GM12892 (cell line): ENCODE measurements around the gene SNRNP35.

Experiments
- POLR2A ChIP-seq: IDR thresholded peaks from 2 replicates; pipeline ENCODE4 v1.6.1; 2011; ENCODE audit warnings: low read depth, low read length, control low read depth
- POLR2AphosphoS5 ChIP-seq: IDR thresholded peaks from 2 replicates; pipeline ENCODE4 v1.6.1; 2011; ENCODE audit warnings: low read depth, low read length, control low read depth

DNA sequence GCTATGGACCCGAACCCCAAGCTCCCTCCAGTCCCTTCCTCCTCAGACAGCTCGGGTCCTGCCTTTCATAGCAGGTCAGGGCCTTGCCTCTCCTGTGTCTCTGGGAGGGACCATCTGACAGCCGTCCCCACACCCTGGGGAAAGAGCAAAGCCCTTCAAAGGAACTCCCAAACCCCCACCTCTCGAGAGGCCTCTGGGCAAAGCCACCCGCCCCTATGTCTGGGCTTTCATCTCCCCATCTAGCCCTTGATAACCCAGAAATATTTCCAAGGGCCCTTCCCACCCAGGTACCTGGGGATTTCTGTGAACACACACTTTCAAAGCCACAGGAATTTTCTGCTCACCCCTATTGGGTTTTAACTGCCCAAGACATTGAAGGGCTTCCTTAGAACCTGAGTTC lies 32.1 kb downstream of the SNRNP35 start:
- TF ChIP-seq POLR2A (no peak), POLR2AphosphoS5 (no peak)
